Pancreas (tissue), 10 donors: Measurements from ENCODE around the gene BTG4. TPM values are rescaled to one million over a fixed set of nuclear protein-coding genes. Genes with fewer than 3 reads are reported as not detected.

Source experiments
- ATAC-seq, 4 donors: fragments of 200-7000 bp; cut with Tn5 transposase; one replicate each; pipeline versions ENCODE4 v1.8.0 to v1.9.1; 2020; ENCODE audit warnings: mild to moderate bottlenecking in 4 of 4, moderate library complexity in 4 of 4
- DNase-seq, 6 donors: peaks; one replicate each; pipeline ENCODE4 v3.0.0-alpha.2; 2020
- FAIRE-seq: peaks from 2 replicates; lab custom pipeline; 2012; peaks lifted over from hg19 to GRCh38; lab: Jason Lieb, UNC
- H3K27ac ChIP-seq, 4 donors: fragments of 200-600 bp; sonication (generic); 1 replicate in 3 of 4; 2 replicates in 1 of 4; pipeline versions ENCODE4 v1.5.0 to v1.8.0; 2020
- H3K27me3 ChIP-seq, 4 donors: fragments of 200-600 bp; one replicate each; pipeline ENCODE4 v1.8.0; 2021
- H3K36me3 ChIP-seq, 3 donors: fragments of 200-600 bp; sonication (generic) in 1 of 3; one replicate each; pipeline versions ENCODE4 v1.5.0 to v1.8.0; 2020 to 2021
- H3K4me1 ChIP-seq, 3 donors: fragments of 200-600 bp; one replicate each; pipeline ENCODE4 v1.8.0; 2021
- H3K4me3 ChIP-seq, 4 donors: fragments of 200-600 bp; sonication (generic) in 2 of 4; one replicate each; pipeline versions ENCODE4 v1.5.0 to v1.8.0; 2020 to 2021
- H3K9me3 ChIP-seq, 4 donors: fragments of 200-600 bp; one replicate each; pipeline ENCODE4 v1.8.0; 2021
- WGBS, 2 donors: extraction: QIAGEN DNeasy Blood & Tissue Kit; methylation state at CpG; one replicate each; pipeline ENCODE4 v1.1.7; 2013; 5-methylcytosine and 5-hydroxymethylcytosine counted together
- intact Hi-C, 3 donors: fragments of 100-400 bp; cut with DNase I; formaldehyde crosslinking; loops; one replicate each; pipeline versions ENCODE4 v1.11.1 to v1.14.2; 2022
- polyA plus RNA-seq, 2 donors: library from polyadenylated mRNA; stranded (reverse); fragments of 200-250 nt; gene quantifications; one replicate each; pipeline ENCODE4 v1.2.3, GENCODE V29; 2013
- total RNA-seq, 6 donors: library from RNA; stranded (reverse); fragmentation: NEBNext Ultra II Directional in 4 of 6; extraction: Animal tissue kit (Norgen Biotek cat#: 25700) in 4 of 6; gene quantifications; one replicate each; pipeline versions ENCODE4 v1.2.1 to v1.2.4, GENCODE V29; 2021 to 2023
- TF ChIP-seq, protein P1 (sequence below), 4 donors: fragments of 200-600 bp; sonication (generic) in 3 of 4; IDR thresholded peaks; one replicate each; pipeline versions ENCODE4 v1.5.0 to v1.8.0; 2021; ENCODE audit warnings: antibody characterized with exemption in 4 of 4
- donor health status: healthy with polysubstance abuse.
- donor health status: DM: no; HTN: no; CAD: no; lungs with moderate emphysema.
- donor health status: DM: no; HTN: no; CAD: no.
- donor health status: control.
- donor health status: control.
- donor health status: Bipolar disorder and iron deficiency.
- donor health status: DM: yes; HTN: yes; CAD: no.
- donor health status: DM: no; HTN: no; CAD: no.
- donor health status: DM: no; HTN: no; CAD: no.
- donor health status: DM: yes; HTN: yes; CAD: no.

BTG4 gene
- total and polyA plus RNA-seq, 8 donors = not detected

DNA sequence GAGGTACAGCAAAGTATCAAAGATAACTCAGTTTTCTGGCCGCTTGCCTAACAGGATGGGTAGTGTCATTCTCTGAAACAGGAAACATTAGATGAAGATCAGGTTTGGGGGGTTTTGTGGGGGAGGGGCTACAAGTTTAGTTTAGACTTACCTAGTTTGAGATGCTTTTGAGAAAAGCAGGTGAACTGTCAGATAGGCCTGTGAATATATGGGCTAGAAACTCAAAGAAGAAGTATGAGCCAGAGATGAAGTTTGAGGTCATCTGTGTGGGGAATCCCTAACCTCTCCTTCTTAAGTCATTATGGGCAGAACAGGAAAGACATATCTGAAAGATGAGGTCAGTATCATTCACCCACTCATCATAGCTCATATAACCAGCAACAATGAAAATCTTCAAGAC lies 14.3 kb upstream of the BTG4 start:
- no peaks in the 10 kb centered on the region for H3K9me3 ChIP-seq
- no peaks in the 10 kb centered on the region for H3K36me3 ChIP-seq
- H3K27me3 ChIP-seq = peaks cover 0 to 6% (median 2%) of the 10 kb centered on the region in 4 donors
- WGBS, 2 donors = 74 to 87% methylated on average over 1 of the region's 1 CpG
- no peak for ATAC-seq
- H3K4me3 ChIP-seq = no peak overlapping the region
- TF ChIP-seq, protein P1, sequence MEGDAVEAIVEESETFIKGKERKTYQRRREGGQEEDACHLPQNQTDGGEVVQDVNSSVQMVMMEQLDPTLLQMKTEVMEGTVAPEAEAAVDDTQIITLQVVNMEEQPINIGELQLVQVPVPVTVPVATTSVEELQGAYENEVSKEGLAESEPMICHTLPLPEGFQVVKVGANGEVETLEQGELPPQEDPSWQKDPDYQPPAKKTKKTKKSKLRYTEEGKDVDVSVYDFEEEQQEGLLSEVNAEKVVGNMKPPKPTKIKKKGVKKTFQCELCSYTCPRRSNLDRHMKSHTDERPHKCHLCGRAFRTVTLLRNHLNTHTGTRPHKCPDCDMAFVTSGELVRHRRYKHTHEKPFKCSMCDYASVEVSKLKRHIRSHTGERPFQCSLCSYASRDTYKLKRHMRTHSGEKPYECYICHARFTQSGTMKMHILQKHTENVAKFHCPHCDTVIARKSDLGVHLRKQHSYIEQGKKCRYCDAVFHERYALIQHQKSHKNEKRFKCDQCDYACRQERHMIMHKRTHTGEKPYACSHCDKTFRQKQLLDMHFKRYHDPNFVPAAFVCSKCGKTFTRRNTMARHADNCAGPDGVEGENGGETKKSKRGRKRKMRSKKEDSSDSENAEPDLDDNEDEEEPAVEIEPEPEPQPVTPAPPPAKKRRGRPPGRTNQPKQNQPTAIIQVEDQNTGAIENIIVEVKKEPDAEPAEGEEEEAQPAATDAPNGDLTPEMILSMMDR (IDR thresholded peaks at IDR 0.05) = no peak
- intact Hi-C loops = no loop called here
- H3K27ac ChIP-seq = no peak overlapping the region
- DNase-seq = no peak
- no peaks in the 10 kb centered on the region for H3K4me1 ChIP-seq
- FAIRE-seq = no peak

DNA sequence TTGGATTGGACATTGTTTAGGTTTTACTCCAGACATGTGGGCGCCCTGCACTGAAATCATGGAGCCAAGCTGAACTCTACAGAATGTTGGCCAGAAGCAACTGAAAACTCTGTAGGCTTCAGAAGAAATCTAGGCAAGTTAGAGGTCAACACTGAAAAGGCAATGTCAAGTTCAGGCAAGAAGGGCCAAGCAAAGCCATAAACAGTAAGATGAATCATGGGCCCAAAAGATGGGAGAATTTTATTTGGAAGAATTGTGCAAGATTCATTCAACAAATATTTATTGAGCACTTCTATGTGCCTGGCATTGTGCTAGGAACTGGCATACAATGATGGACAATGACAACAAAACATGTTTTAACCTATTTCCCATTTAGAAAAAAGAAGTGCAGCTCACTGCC lies 13.3 kb upstream of the BTG4 start:
- 87 to 88% methylated on average over 1 of the region's 1 CpG for WGBS, 2 donors

DNA sequence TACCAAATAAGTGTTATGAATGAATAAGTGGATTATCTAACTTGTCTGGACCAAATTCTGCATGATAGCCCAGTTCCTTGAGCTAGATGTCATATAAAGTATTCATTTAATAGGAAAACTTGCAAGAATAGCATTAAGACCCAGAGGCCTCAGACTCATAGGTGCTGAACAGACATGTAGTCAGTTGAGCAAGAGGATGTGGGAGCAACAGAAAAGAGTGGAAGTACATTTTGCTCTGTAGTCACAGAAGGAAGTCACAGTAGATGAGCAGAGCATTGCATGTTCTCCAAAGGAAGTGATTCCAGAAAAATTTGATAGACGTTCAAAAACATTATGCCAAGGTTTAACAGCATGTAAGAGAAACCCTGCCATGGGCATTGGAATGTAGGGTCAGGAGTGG lies 11.9 kb upstream of the BTG4 start:
- TF ChIP-seq, protein P1 (IDR thresholded peaks at IDR 0.05) = no peak
- FAIRE-seq (no peak), DNase-seq (no peak), ATAC-seq (no peak)
- H3K27ac ChIP-seq = no peak overlapping the region
- H3K4me1 ChIP-seq = no peaks in the 10 kb centered on the region
- no peaks in the 10 kb centered on the region for H3K9me3 ChIP-seq
- 47 to 64% methylated on average over 1 of the region's 1 CpG for WGBS, 2 donors
- intact Hi-C loops = no loop called here
- no peaks in the 10 kb centered on the region for H3K36me3 ChIP-seq
- H3K27me3 ChIP-seq = peaks cover 0 to 4% (median 0%) of the 10 kb centered on the region in 4 donors
- H3K4me3 ChIP-seq = no peak overlapping the region

More for the DNA sequence above, 13.3 kb upstream of the BTG4 start:
- H3K27me3 ChIP-seq = peaks cover 0 to 4% (median under 1%) of the 10 kb centered on the region in 4 donors
- FAIRE-seq (no peak), DNase-seq (no peak), ATAC-seq (no peak)
- H3K27ac ChIP-seq = no peak overlapping the region
- TF ChIP-seq, protein P1 (IDR thresholded peaks at IDR 0.05) = no peak
- no peaks in the 10 kb centered on the region for H3K4me1 ChIP-seq
- intact Hi-C loops = no loop called here
- no peaks in the 10 kb centered on the region for H3K36me3 ChIP-seq
- no peaks in the 10 kb centered on the region for H3K9me3 ChIP-seq
- H3K4me3 ChIP-seq = no peak overlapping the region

DNA sequence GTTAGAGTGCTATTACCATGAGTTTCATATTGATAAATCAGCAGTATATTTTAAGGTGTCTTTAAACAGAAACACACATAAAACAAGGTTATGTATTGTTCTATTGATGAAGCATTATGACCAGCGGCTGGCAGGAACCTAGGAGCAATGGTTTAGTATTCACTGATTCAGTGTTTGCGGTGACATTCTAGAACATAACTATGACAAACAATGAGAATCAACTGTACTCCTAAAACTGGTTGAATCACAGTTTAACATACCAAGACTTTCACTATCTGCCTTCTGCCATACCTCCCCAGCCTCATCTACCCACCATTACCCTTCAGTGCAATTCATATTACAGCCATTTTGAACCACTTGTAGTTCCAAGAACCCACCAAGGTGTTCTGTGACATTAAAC lies 11.2 kb upstream of the BTG4 start:
- Histone ChIP-seq H3K4me1 (no peaks in the 10 kb centered on the region), H3K9me3 (no peaks in the 10 kb centered on the region), H3K27ac (no peak overlapping the region), H3K36me3 (no peaks in the 10 kb centered on the region), H3K4me3 (no peak overlapping the region), H3K27me3 (peaks cover 0 to 4% (median 0%) of the 10 kb centered on the region in 4 donors)
- DNase-seq (no peak), FAIRE-seq (no peak), ATAC-seq (no peak)
- TF ChIP-seq, protein P1 (IDR thresholded peaks at IDR 0.05) = no peak
- 90 to 94% methylated on average over 2 of the region's 2 CpGs for WGBS, 2 donors
- intact Hi-C loops = no loop called here

DNA sequence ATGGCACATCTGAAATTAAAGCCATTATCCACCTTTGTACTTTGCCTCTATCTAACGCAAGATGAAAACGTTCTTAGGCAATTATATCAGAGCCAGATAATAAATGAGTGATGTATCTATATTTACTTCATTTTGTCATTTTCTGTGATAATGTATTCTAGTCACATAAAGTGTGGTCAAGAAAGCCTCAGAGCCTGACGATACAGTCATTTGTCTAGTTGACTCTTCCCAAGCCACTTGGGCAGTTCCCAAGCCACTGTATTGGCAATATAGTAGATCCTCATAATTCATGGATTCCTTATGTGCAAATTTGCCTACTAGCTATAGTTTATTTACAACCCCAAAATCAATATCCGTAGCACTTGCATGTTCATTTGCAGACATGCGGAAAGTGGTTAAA lies 10.2 kb upstream of the BTG4 start:
- FAIRE-seq (no peak), ATAC-seq (no peak), DNase-seq (no peak)
- no peak overlapping the region for H3K27ac ChIP-seq
- no peaks in the 10 kb centered on the region for H3K36me3 ChIP-seq
- peaks cover 0 to 4% (median 0%) of the 10 kb centered on the region in 4 donors for H3K27me3 ChIP-seq
- intact Hi-C loops = no loop called here
- TF ChIP-seq, protein P1 (IDR thresholded peaks at IDR 0.05) = no peak
- no peaks in the 10 kb centered on the region for H3K9me3 ChIP-seq
- H3K4me3 ChIP-seq = no peak overlapping the region
- H3K4me1 ChIP-seq = no peaks in the 10 kb centered on the region
- WGBS, 2 donors = 59 to 64% methylated on average over 5 of the region's 5 CpGs
